ENCODE measurements around the gene PARD3B.

Gene PARD3B

DNA sequence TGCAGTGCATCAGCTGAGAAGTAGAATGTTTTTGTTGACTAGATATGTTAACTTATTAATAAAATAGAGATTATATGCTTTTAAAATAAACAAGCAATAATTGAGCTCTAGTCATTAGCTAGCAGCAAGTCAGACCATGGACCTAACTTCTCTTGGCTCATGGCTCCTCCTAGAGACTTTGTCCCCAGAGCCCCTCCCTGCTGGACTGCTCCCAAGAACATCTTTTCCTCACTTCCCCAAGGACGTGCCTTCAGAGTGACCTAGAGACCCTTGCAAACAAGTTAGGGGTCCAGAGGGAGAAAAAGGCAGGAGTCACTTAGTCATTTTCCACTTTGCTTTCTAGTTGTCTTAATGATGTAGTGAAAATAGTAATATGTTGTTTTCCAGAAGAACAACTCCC is 824.5 kb downstream of the PARD3B start:
- DNase-seq: no peak

DNA sequence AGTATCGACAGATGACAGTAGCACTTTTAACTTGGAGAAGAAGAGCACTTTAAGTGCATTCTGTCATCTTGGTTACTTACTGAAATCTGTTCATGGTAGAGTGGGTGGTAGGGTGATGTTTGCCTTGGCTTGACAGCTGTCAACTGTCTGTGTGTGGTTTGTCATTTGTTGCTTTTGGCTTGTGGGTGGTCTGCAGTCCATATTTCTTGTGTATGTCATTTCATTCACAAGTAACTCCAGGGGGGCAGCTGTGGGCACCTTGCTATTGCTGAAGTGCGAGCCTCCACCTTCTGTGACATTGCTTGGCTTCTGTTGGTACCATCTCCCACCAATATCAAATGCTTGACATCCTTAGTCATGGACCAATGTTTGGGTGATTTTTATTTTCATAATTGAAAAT is 825.5 kb downstream of the PARD3B start:
- DNase-seq: no peak

- no peak for DNase-seq
Measured at GRCh38 chr2:205372141-205372540, 826.9 kb downstream of the PARD3B start.

- DNase-seq: no peak
Measured at GRCh38 chr2:205375461-205376448, 830.5 kb downstream of the PARD3B start.

GRCh38 chr2:205377324-205377723 is 832.0 kb downstream of the PARD3B start:
- DNase-seq: no peak

DNA sequence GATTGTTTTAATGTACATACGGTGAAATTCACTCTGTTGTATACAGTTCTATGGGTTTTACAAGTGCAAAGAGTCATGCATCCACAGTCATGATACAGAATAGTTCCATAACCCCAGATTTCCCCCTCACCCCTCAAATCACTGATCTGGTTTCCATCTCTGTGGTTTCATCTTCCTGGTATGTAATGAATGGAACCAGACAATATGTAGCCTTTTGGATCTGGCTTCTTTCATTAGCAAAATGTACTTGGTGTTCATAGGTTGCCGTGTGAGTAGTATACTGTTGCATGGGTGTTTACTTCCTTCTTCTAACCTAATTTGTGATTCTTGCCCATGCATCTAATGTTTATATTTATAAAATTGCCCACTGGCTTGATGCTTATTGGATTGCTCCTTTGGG is 838.3 kb downstream of the PARD3B start:
- DNase-seq: no peak

DNA sequence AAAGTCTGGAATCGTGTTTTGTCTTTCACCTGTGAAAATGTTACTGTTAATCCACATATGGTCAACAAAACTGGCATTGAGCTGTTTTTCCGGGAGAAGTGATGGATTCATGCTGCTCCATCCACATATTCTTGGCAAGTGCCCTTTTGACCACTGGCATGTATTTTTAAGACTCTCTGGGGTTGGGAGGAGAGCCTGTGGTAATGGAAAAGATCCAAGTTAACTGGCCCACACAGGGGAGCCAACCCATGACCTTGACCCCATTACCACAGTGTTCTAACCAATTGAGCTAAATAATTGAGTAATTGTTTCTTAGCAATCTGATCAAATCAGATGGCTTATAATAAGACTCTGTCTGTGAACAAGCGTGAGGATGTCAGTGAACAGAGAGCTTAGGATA is 840.8 kb downstream of the PARD3B start:
- no peak for DNase-seq

- DNase-seq: no peak
Measured at GRCh38 chr2:205387350-205388055, 842.2 kb downstream of the PARD3B start.

GRCh38 chr2:205390866-205391265 is 845.6 kb downstream of the PARD3B start:
- DNase-seq: no peak

- no peak for DNase-seq
Measured at GRCh38 chr2:205401511-205401910, 856.2 kb downstream of the PARD3B start.

DNA sequence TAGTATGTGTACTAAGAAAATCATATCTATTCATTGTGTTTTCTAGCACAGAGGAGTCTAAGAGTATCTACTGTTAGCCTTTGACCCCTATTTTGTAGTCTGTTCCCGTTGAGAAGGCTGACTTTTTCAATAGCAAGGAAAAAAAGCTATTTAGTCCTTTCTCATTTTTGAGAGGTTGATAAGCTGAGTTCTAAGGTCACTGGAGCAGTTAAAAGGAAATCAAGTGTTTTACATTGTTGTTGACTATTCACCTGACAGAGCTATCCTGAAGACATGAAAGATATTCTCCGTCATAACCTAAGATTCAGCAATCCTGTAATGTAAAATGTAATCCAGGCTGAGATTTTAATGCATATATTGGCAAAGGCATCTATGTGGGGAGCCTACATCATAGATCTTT is 856.7 kb downstream of the PARD3B start:
- DNase-seq: no peak

DNA sequence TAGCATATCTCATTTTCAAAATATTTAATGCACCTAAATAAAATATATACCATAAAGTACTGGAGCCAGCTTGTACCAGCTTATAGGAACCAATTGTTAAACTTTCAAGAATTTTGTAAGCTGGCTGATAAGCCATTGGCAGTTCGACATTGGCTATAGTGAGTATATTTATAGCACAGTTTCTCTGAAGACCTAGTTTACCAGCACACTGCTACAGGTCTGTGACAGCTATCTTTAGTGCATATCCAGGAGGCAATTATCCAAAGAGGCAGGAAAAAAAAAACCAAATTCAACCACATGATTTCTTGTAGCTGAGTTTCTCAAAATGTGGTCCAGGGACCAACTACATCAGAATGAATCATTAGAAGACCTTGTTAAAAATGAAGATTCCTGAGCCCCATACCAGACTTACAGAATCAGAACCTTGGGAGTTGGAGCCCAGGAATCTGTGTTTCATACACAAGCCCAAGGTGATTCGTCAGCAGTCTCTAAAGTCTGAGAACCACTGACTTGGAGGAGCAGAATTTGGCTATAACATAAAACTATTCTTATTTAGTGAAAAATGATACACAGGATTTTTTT is 858.1 kb downstream of the PARD3B start:
- DNase-seq: no peak

DNA sequence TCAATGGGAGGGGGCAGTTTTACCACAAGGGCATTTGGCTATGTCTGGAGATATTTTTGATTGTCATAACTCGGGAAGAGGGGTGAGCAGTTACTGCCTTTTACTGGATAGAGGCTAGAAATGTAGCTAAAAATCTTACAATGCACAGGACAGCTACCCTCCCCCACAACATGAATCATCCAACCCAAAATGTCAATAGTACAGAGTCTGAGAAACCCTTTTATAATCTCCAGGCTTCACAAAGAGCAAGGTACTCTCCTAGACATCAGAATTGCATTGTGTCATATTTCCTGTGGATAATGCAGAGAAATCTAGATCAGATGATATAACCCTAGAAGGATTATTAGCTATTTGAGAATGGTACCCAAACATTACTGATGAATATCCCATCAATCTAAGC is 859.9 kb downstream of the PARD3B start:
- DNase-seq: no peak

GRCh38 chr2:205405752-205406151 is 860.5 kb downstream of the PARD3B start:
- no peak for DNase-seq

- no peak for DNase-seq
Measured at GRCh38 chr2:205407984-205408383, 862.7 kb downstream of the PARD3B start.

DNA sequence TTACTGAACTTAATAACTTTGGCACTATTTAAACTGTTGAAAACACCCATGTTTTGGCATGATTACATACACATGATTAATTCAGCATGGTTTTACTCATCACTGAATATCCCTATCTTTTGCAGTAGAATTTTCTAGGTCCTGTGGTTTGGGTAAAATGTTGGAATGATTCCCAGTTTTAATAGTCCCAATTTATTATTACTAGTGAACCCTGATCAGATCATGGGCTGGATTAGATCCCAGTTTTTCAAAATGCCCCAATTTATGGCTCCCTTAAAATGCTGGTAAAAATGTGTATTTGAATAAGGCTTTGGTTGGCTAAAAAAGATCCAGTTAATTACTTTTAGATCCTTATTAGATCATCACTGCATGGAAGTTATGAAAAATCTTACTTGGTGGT is 863.4 kb downstream of the PARD3B start:
- DNase-seq: no peak

DNA sequence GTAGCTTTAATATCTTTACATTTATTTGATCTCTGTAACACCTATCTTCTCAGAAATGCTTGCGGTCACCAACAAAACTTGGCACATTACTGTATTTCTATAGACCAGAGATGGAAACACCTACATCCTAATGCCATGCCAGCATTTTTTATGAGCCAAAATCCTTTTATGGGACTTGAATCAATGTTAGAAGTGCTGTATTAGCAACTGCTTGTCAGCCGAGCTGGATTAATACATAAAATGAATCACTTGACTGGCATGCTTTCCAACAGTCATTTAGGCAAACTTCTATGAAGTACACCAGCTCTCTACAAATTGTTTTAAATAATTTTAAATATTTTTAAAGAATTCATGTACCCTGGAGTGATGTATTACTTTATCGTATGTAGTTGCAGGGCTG is 864.1 kb downstream of the PARD3B start:
- DNase-seq: no peak

DNA sequence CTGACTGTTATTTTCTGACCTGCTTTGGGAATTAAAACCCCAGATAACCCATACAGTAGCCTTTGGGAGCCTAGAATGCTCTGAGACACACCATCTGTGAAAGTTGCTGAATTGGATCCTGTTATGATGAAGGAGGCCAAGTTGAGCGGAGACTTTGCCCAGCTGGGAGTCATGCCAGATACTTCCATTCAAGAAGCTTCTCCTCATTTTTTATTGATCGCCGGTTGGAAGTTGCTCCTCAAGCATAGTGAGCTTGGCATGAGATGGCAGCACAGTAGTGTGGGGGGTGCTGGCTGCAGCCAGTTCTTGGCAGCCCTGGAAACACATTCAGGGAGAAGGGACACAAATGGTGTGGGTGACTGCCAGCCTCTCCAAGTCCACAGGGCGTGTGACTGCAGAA is 866.3 kb downstream of the PARD3B start:
- no peak for DNase-seq

- no peak for DNase-seq
Measured at GRCh38 chr2:205424326-205424725, 879.1 kb downstream of the PARD3B start.

- DNase-seq: no peak
Measured at GRCh38 chr2:205425102-205425501, 879.8 kb downstream of the PARD3B start.

DNA sequence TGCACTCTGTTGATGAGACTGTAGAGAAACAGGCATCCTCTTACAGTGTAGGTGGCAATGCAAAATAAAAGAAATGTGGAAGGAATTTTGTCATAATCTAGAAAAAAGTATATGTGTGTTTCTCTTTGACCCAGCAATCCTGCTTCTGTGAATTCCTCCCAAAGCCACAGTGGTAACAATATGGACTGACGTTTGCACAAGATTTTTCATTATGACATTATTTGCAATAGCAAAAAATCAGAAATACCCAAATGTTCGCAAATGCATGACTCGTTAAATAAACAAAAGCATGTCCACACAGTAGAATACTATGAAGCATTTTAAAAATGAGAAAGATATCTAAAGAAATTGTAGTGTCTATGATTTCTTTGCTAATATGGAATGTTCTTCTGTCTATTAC is 881.8 kb downstream of the PARD3B start:
- DNase-seq: no peak

- no peak for DNase-seq
Measured at GRCh38 chr2:205428811-205429210, 883.5 kb downstream of the PARD3B start.

- DNase-seq: no peak
Measured at GRCh38 chr2:205435970-205436369, 890.7 kb downstream of the PARD3B start.

- DNase-seq: no peak
Measured at GRCh38 chr2:205438241-205438640, 893.0 kb downstream of the PARD3B start.

Data from activated CD4-positive, alpha-beta T cell treated with anti-CD3 and anti-CD28 coated beads, Interleukin-2, amount 50 U/mL, for 4 hours (primary cell).